Pancreas (tissue), 10 donors: ENCODE results near the gene HECTD2. TPM values are rescaled to one million over a fixed set of nuclear protein-coding genes. Genes with fewer than 3 reads are reported as not detected.
A peak's percentile ranks its signal among the peaks of the same experiment; 100 is the strongest.

Experiments
- ATAC-seq, 4 donors: fragments of 200-7000 bp; cut with Tn5 transposase; one replicate each; pipeline versions ENCODE4 v1.8.0 to v1.9.1; 2020; ENCODE audit warnings: mild to moderate bottlenecking in 4 of 4, moderate library complexity in 4 of 4
- DNase-seq, 6 donors: peaks; one replicate each; pipeline ENCODE4 v3.0.0-alpha.2; 2020
- FAIRE-seq: peaks from 2 replicates; lab custom pipeline; 2012; peaks lifted over from hg19 to GRCh38; lab: Jason Lieb, UNC
- H3K27ac ChIP-seq, 4 donors: fragments of 200-600 bp; sonication (generic); 1 replicate in 3 of 4; 2 replicates in 1 of 4; pipeline versions ENCODE4 v1.5.0 to v1.8.0; 2020
- H3K27me3 ChIP-seq, 4 donors: fragments of 200-600 bp; one replicate each; pipeline ENCODE4 v1.8.0; 2021
- H3K36me3 ChIP-seq, 3 donors: fragments of 200-600 bp; sonication (generic) in 1 of 3; one replicate each; pipeline versions ENCODE4 v1.5.0 to v1.8.0; 2020 to 2021
- H3K4me1 ChIP-seq, 3 donors: fragments of 200-600 bp; one replicate each; pipeline ENCODE4 v1.8.0; 2021
- H3K4me3 ChIP-seq, 4 donors: fragments of 200-600 bp; sonication (generic) in 2 of 4; one replicate each; pipeline versions ENCODE4 v1.5.0 to v1.8.0; 2020 to 2021
- H3K9me3 ChIP-seq, 4 donors: fragments of 200-600 bp; one replicate each; pipeline ENCODE4 v1.8.0; 2021
- CTCF ChIP-seq, 4 donors: fragments of 200-600 bp; sonication (generic) in 3 of 4; IDR thresholded peaks; one replicate each; pipeline versions ENCODE4 v1.5.0 to v1.8.0; 2021; ENCODE audit warnings: antibody characterized with exemption in 4 of 4
- WGBS, 2 donors: extraction: QIAGEN DNeasy Blood & Tissue Kit; methylation state at CpG; one replicate each; pipeline ENCODE4 v1.1.7; 2013; 5-methylcytosine and 5-hydroxymethylcytosine counted together
- intact Hi-C, 3 donors: fragments of 100-400 bp; cut with DNase I; formaldehyde crosslinking; loops; one replicate each; pipeline versions ENCODE4 v1.11.1 to v1.14.2; 2022
- polyA plus RNA-seq, 2 donors: library from polyadenylated mRNA; stranded (reverse); fragments of 200-250 nt; gene quantifications; one replicate each; pipeline ENCODE4 v1.2.3, GENCODE V29; 2013
- total RNA-seq, 6 donors: library from RNA; stranded (reverse); fragmentation: NEBNext Ultra II Directional in 4 of 6; extraction: Animal tissue kit (Norgen Biotek cat#: 25700) in 4 of 6; gene quantifications; one replicate each; pipeline versions ENCODE4 v1.2.1 to v1.2.4, GENCODE V29; 2021 to 2023
- donor health status: healthy with polysubstance abuse.
- donor health status: DM: no; HTN: no; CAD: no; lungs with moderate emphysema.
- donor health status: DM: no; HTN: no; CAD: no.
- donor health status: control.
- donor health status: control.
- donor health status: Bipolar disorder and iron deficiency.
- donor health status: DM: yes; HTN: yes; CAD: no.
- donor health status: DM: no; HTN: no; CAD: no.
- donor health status: DM: no; HTN: no; CAD: no.
- donor health status: DM: yes; HTN: yes; CAD: no.

The HECTD2 gene
- total and polyA plus RNA-seq, 8 donors, result 2.9 to 7.8 (median 4.8) TPM

GRCh38 chr10:91487911-91488582 is 77.9 kb downstream of the HECTD2 start:
- no peak for FAIRE-seq
- intact Hi-C loops, result no loop called here
- WGBS, 2 donors, result 75 to 85% methylated on average over 3 of the region's 3 CpGs

GRCh38 chr10:91493313-91493712 is 83.2 kb downstream of the HECTD2 start:
- FAIRE-seq, result peak; percentile 98
- no peak overlapping the region for H3K27ac ChIP-seq
- no peaks in the 10 kb centered on the region for H3K4me1 ChIP-seq
- WGBS, 2 donors, result 9 to 17% methylated on average over 2 of the region's 2 CpGs
- ATAC-seq, result peak in 3 of 4 donors; percentile 58 to 84 (median 70)
- no peaks in the 10 kb centered on the region for H3K27me3 ChIP-seq
- H3K4me3 ChIP-seq, result no peak overlapping the region
- TF ChIP-seq CTCF (IDR thresholded peaks at IDR 0.05), result peak in 3 of 4 donors; percentile 12 to 21 (median 17)
- H3K9me3 ChIP-seq, result no peaks in the 10 kb centered on the region
- no peaks in the 10 kb centered on the region for H3K36me3 ChIP-seq
- intact Hi-C loops, result loop anchor here in 2 of 3 donors (5.0 to 10.0 kb wide), 2 partner anchors 141 to 144 kb away; partner anchors contain the start of gene PPP1R3C (in 1 of the 2)
- no peak for DNase-seq

More at GRCh38 chr10:91487911-91488582, 77.9 kb downstream of the HECTD2 start:
- Histone ChIP-seq H3K4me3 (no peak overlapping the region), H3K36me3 (peaks cover 0 to 6% (median 0%) of the 10 kb centered on the region in 3 donors), H3K27me3 (no peaks in the 10 kb centered on the region), H3K27ac (no peak overlapping the region), H3K9me3 (no peaks in the 10 kb centered on the region), H3K4me1 (no peaks in the 10 kb centered on the region)
- no peak for TF ChIP-seq CTCF (IDR thresholded peaks at IDR 0.05)
- DNase-seq (no peak), ATAC-seq (no peak)

- Histone ChIP-seq H3K27ac (no peak overlapping the region), H3K36me3 (peaks cover 0 to 7% (median 0%) of the 10 kb centered on the region in 3 donors), H3K4me3 (no peak overlapping the region), H3K4me1 (no peaks in the 10 kb centered on the region), H3K27me3 (no peaks in the 10 kb centered on the region), H3K9me3 (no peaks in the 10 kb centered on the region)
- DNase-seq (no peak), ATAC-seq (no peak), FAIRE-seq (no peak)
- intact Hi-C loops, result loop anchor here in 2 of 3 donors (5.0 to 10.0 kb wide), 2 partner anchors 52 to 139 kb away; partner anchors contain the start of gene PPP1R3C (in 1 of the 2)
- no peak for TF ChIP-seq CTCF (IDR thresholded peaks at IDR 0.05)
Measured at GRCh38 chr10:91495402-91495801, 85.3 kb downstream of the HECTD2 start.

- TF ChIP-seq CTCF (IDR thresholded peaks at IDR 0.05), result no peak
- Histone ChIP-seq H3K4me3 (no peak overlapping the region), H3K4me1 (no peaks in the 10 kb centered on the region), H3K36me3 (peaks cover 0 to 7% (median 0%) of the 10 kb centered on the region in 3 donors), H3K9me3 (no peaks in the 10 kb centered on the region), H3K27me3 (no peaks in the 10 kb centered on the region), H3K27ac (no peak overlapping the region)
- 91 to 92% methylated on average over 4 of the region's 4 CpGs for WGBS, 2 donors
- DNase-seq, result no peak
- intact Hi-C loops, result loop anchor here in 2 of 3 donors (5.0 to 10.0 kb wide), 2 partner anchors 51 to 139 kb away; partner anchors contain the start of gene PPP1R3C (in 1 of the 2)
- no peak for ATAC-seq
- FAIRE-seq, result no peak
Measured at GRCh38 chr10:91496016-91496415, 85.9 kb downstream of the HECTD2 start.
